ENCODE data around the gene HECTD4. TPM values are rescaled to one million over a fixed set of nuclear protein-coding genes. Genes with fewer than 3 reads are reported as not detected.
"Not testable (repeated sequence)": the region's sequence is repeated elsewhere in the genome, so short reads cannot be mapped to it uniquely, and the experiment has no call there.

HECTD4 gene
- total and polyA plus RNA-seq, 9 of the 15 experiments (the other 6 are each of a cell fraction or from before 2014, with no cell fraction given) = 3.5 to 33.3 (median 13.5) TPM

DNA sequence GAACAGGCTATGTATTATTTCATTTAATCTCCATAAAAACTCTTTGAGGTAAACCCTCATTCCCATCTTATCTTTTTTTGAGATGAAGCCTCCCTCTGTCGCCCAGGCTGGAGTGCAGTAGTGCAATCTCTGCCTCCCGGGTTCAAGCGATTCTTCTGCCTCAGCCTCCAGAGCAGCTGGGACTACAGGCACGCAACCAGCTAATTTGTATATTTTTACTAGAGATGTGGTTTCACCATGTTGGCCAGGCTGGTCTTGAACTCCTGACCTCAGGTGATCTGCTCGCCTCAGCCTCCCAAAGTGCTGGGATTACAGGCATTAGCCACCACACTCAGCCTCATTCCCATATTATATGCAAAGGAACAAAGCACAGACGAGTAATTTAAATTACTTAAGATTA lies 25.5 kb upstream of the HECTD4 start:
- TF ChIP-seq, protein P1, sequence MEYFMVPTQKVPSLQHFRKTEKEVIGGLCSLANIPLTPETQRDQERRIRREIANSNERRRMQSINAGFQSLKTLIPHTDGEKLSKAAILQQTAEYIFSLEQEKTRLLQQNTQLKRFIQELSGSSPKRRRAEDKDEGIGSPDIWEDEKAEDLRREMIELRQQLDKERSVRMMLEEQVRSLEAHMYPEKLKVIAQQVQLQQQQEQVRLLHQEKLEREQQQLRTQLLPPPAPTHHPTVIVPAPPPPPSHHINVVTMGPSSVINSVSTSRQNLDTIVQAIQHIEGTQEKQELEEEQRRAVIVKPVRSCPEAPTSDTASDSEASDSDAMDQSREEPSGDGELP (CRISPR knock-in tag; IDR thresholded peaks at IDR 0.05; ENCODE audit: borderline replicate concordance) = peak; percentile 22; the same call in 1 of the 2 replicates
- TF ChIP-seq SUPT5H (IDR thresholded peaks at IDR 0.05) = 0 out of 2 replicates have a peak, but pooled peaks have one; percentile 9
- 0 out of 2 replicates have a peak, but pooled peaks have one; percentile 32 for TF ChIP-seq LCOR (CRISPR knock-in tag; IDR thresholded peaks at IDR 0.05)
- 0 out of 2 replicates have a peak, but pooled peaks have one; percentile 46 for TF ChIP-seq HNRNPUL1 (IDR thresholded peaks at IDR 0.05; ENCODE audit: low read length)
- CTCF ChIA-PET (ENCODE audit: low intra/inter-chr PET ratio); H3K9me3 ChIP-seq (replicated peaks; ENCODE audit: control insufficient read depth, insufficient read depth, low read depth, low read length); in situ Hi-C loops (cut with MboI); H3K4me1 ChIP-seq (replicated peaks in 1 of 2; ENCODE audit: control insufficient read depth in 2 of 2, insufficient read depth in 2 of 2, low read length in 2 of 2); H3K9me1 ChIP-seq (ENCODE audit: control insufficient read depth, insufficient read depth, low read length); POLR2A ChIA-PET; H3K27me3 ChIP-seq (ENCODE audit: control insufficient read depth in 2 of 2, insufficient read depth in 2 of 2, low read length in 2 of 2); FAIRE-seq; BruUV-seq (replicated peaks); H2AFZ ChIP-seq (ENCODE audit: low read depth, low read length); ATAC-seq; DNase-seq (ENCODE audit: extremely low read depth in 1 of 4, low spot score in 3 of 4): not testable (repeated sequence)
- Histone ChIP-seq H3K36me3 (ENCODE audit: control insufficient read depth, insufficient read depth, low read length) (peaks cover 47% of the 10 kb centered on the region), H3K4me3 (peak overlapping the region; percentile 90), H3K9ac (ENCODE audit: insufficient read depth in 1 of 2, low read depth in 2 of 2, low read length in 2 of 2) (peak overlapping the region; percentile 81 to 90), H3K4me2 (ENCODE audit: insufficient read depth, low read length) (peak overlapping the region; percentile 99), H4K20me1 (replicated peaks; ENCODE audit: control insufficient read depth, insufficient read depth, low read length) (peaks cover 29% of the 10 kb centered on the region), H3K79me2 (ENCODE audit: control insufficient read depth, insufficient read depth, low read length) (peaks cover 36% of the 10 kb centered on the region), H3K27ac (ENCODE audit: extremely low read depth, low read depth, low read length) (peak overlapping the region; percentile 43; the same call in 1 of the 3 replicates)
- WGBS (ENCODE audit: insufficient coverage, low coverage, missing lambda C conversion rate) = 11% methylated on average over 6 of the region's 6 CpGs
- intact Hi-C loops (cut with micrococcal nuclease) = loop anchor here (2.0 to 10.0 kb wide), 2 partner anchors 395 to 563 kb away; partner anchors contain the start of genes ERP29, MAPKAPK5 and TMEM116

Measured in K562 (cell line).